ENCODE data around the gene DTD1.
A peak's percentile ranks its signal among the peaks of the same experiment; 100 is the strongest.

DTD1 gene

DNA sequence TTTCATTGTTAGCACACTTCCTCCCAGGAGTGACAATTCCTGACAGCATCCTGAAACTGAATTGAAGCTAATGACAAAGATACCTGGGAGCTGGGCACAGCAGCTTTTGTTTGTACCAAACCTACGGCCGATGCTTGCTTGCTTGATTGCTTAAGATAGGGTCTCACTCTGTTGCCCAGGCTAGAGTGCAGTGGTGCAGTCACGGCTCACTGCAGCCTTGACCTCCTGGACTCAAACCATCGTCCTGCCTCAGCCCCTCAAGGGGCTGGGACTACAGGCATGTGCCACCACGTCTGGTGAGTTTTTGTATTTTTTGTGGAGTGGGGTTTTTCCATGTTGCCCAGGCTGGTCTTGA lies 141.0 kb downstream of the DTD1 start:
- H3K4me2 ChIP-seq (ENCODE audit: low read length): peak overlapping the region; percentile 56; the same call in 1 of the 2 replicates

DNA sequence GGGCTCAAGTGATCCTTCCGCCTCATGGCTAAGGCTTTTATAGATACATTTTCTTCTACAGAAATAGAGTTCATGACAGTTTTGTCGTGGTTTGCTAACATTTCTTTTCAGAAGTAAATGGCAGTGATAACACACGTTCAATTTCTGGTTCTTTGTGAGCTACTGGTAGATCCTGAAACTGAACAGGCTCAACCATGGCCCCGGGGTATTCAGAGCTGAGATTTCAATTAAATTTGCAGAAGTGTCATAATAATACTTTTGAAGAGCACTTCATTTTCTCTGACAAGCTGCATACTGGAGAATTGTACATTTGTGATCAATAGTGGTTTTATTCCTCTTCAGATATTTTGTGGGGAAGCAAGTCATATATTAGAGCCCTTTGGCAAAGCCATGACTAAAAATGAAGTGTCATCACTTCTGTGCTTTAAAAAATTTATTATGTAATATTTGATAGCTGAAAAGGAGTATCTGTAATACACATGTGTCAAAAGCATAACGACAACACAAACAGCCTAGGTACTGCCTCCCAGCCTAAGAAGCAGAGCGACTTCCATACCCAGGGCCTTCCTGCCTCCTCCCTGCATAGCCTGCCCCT lies 141.5 kb downstream of the DTD1 start:
- no peak overlapping the region for H3K9ac ChIP-seq (ENCODE audit: low read length)
- H3K27ac ChIP-seq (ENCODE audit: low read depth, low read length, poor library complexity, severe bottlenecking): peak overlapping the region; percentile 43
- H3F3A ChIP-seq (ENCODE audit: insufficient read depth, low read length): no peaks in the 10 kb centered on the region
- no peaks in the 10 kb centered on the region for H3K9me2 ChIP-seq (ENCODE audit: low read depth, low read length)
- H3K4me1 ChIP-seq (ENCODE audit: insufficient read depth, low read length, severe bottlenecking): peaks cover 21% of the 10 kb centered on the region
- no peaks in the 10 kb centered on the region for H3K79me2 ChIP-seq (ENCODE audit: insufficient read depth, low read length)
- no peaks in the 10 kb centered on the region for H3K27me3 ChIP-seq (ENCODE audit: insufficient read depth, low read length)
- peak overlapping the region; percentile 56; the same call in 1 of the 2 replicates for H3K4me2 ChIP-seq (ENCODE audit: low read length)
- no peak overlapping the region for H2AFZ ChIP-seq (ENCODE audit: low read length)
- no peaks in the 10 kb centered on the region for H3K36me3 ChIP-seq (ENCODE audit: insufficient read depth, low read length)
- no peaks in the 10 kb centered on the region for H4K20me1 ChIP-seq (ENCODE audit: insufficient read depth, low read length)
- TF ChIP-seq CTCF (IDR thresholded peaks at IDR 0.05; ENCODE audit: low read length): no peak
- TF ChIP-seq EZH2 (IDR thresholded peaks at IDR 0.05; ENCODE audit: borderline replicate concordance, low read length): no peak
- no peaks in the 10 kb centered on the region for H3K9me3 ChIP-seq (ENCODE audit: low read length)
- H3K4me3 ChIP-seq (ENCODE audit: low read depth, low read length, poor library complexity, severe bottlenecking): no peak overlapping the region

More for the DNA sequence above, 141.0 kb downstream of the DTD1 start:
- Histone ChIP-seq H2AFZ (ENCODE audit: low read length) (no peak overlapping the region), H3F3A (ENCODE audit: insufficient read depth, low read length) (no peaks in the 10 kb centered on the region), H3K4me3 (ENCODE audit: low read depth, low read length, poor library complexity, severe bottlenecking) (no peak overlapping the region), H4K20me1 (ENCODE audit: insufficient read depth, low read length) (no peaks in the 10 kb centered on the region), H3K9me2 (ENCODE audit: low read depth, low read length) (no peaks in the 10 kb centered on the region), H3K27me3 (ENCODE audit: insufficient read depth, low read length) (no peaks in the 10 kb centered on the region), H3K27ac (ENCODE audit: low read depth, low read length, poor library complexity, severe bottlenecking) (peak overlapping the region; percentile 43), H3K79me2 (ENCODE audit: insufficient read depth, low read length) (no peaks in the 10 kb centered on the region), H3K36me3 (ENCODE audit: insufficient read depth, low read length) (no peaks in the 10 kb centered on the region), H3K9me3 (ENCODE audit: low read length) (no peaks in the 10 kb centered on the region), H3K9ac (ENCODE audit: low read length) (no peak overlapping the region), H3K4me1 (ENCODE audit: insufficient read depth, low read length, severe bottlenecking) (peaks cover 21% of the 10 kb centered on the region)
- TF ChIP-seq CTCF (IDR thresholded peaks at IDR 0.05; ENCODE audit: low read length): no peak
- no peak for TF ChIP-seq EZH2 (IDR thresholded peaks at IDR 0.05; ENCODE audit: borderline replicate concordance, low read length)

DNA sequence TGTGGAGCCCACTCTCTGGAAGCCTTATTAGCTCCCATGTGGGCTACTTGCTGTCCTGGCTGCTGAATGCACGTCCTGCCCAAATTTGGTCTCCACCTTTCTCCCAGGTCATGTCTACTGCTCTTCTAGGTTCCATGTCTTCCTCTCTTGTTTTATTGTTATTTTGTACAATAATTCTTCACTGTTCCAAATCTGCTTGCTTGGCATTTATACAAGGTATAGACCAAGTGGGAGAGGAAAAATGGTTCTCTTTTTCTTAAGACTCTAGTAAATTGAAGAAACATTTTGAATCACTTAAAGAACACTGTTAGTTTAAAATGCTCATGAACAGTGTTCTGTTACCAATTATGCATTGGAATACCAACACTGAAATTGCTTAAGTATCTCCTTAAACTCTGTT lies 144.1 kb downstream of the DTD1 start:
- H3K27me3 ChIP-seq (ENCODE audit: insufficient read depth, low read length): no peaks in the 10 kb centered on the region

More for the DNA sequence above, 144.1 kb downstream of the DTD1 start:
- TF ChIP-seq EZH2 (IDR thresholded peaks at IDR 0.05; ENCODE audit: borderline replicate concordance, low read length) (no peak), CTCF (IDR thresholded peaks at IDR 0.05; ENCODE audit: low read length) (no peak)
- Histone ChIP-seq H3K27ac (ENCODE audit: low read depth, low read length, poor library complexity, severe bottlenecking) (no peak overlapping the region), H3K4me2 (ENCODE audit: low read length) (no peak overlapping the region), H3K79me2 (ENCODE audit: insufficient read depth, low read length) (no peaks in the 10 kb centered on the region), H3K9ac (ENCODE audit: low read length) (no peak overlapping the region), H3K9me3 (ENCODE audit: low read length) (no peaks in the 10 kb centered on the region), H3K4me3 (ENCODE audit: low read depth, low read length, poor library complexity, severe bottlenecking) (no peak overlapping the region), H3K36me3 (ENCODE audit: insufficient read depth, low read length) (no peaks in the 10 kb centered on the region), H2AFZ (ENCODE audit: low read length) (no peak overlapping the region), H3K4me1 (ENCODE audit: insufficient read depth, low read length, severe bottlenecking) (peaks cover 21% of the 10 kb centered on the region), H3K9me2 (ENCODE audit: low read depth, low read length) (no peaks in the 10 kb centered on the region), H4K20me1 (ENCODE audit: insufficient read depth, low read length) (no peaks in the 10 kb centered on the region), H3F3A (ENCODE audit: insufficient read depth, low read length) (no peaks in the 10 kb centered on the region)
